ENCODE measurements around the gene WIPF1. TPM values are rescaled to one million over a fixed set of nuclear protein-coding genes. Genes with fewer than 3 reads are reported as not detected.

WIPF1 gene
- total and polyA plus RNA-seq, 7 donors, result 9.0 to 51.0 (median 37.8) TPM

- no peak for TF ChIP-seq EP300 (IDR thresholded peaks at IDR 0.05)
- no peak for TF ChIP-seq POLR2A (IDR thresholded peaks at IDR 0.05)
- TF ChIP-seq, protein P1, sequence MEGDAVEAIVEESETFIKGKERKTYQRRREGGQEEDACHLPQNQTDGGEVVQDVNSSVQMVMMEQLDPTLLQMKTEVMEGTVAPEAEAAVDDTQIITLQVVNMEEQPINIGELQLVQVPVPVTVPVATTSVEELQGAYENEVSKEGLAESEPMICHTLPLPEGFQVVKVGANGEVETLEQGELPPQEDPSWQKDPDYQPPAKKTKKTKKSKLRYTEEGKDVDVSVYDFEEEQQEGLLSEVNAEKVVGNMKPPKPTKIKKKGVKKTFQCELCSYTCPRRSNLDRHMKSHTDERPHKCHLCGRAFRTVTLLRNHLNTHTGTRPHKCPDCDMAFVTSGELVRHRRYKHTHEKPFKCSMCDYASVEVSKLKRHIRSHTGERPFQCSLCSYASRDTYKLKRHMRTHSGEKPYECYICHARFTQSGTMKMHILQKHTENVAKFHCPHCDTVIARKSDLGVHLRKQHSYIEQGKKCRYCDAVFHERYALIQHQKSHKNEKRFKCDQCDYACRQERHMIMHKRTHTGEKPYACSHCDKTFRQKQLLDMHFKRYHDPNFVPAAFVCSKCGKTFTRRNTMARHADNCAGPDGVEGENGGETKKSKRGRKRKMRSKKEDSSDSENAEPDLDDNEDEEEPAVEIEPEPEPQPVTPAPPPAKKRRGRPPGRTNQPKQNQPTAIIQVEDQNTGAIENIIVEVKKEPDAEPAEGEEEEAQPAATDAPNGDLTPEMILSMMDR (IDR thresholded peaks at IDR 0.05), result no peak
- no peak for TF ChIP-seq POLR2AphosphoS5 (IDR thresholded peaks at IDR 0.05)
- H3K9me3 ChIP-seq, result no peaks in the 10 kb centered on the region
- DNase-seq, result no peak
- WGBS, 2 donors, result 69 to 83% methylated on average over 11 of the region's 11 CpGs
- no peaks in the 10 kb centered on the region for H3K4me1 ChIP-seq
- H3K4me3 ChIP-seq, result no peak overlapping the region
- peaks cover 0 to 6% (median 0%) of the 10 kb centered on the region in 3 donors for H3K27me3 ChIP-seq
- no peaks in the 10 kb centered on the region for H3K36me3 ChIP-seq
- intact Hi-C loops (cut with DNase I), result no loop called here
- no peak overlapping the region for H3K27ac ChIP-seq
These were observed 61.6 kb downstream of the WIPF1 start for GRCh38 chr2:174535757-174536703.

GRCh38 chr2:174535083-174535482 lies 62.5 kb downstream of the WIPF1 start:
- Histone ChIP-seq H3K36me3 (no peaks in the 10 kb centered on the region), H3K27me3 (peaks cover 0 to 6% (median 0%) of the 10 kb centered on the region in 3 donors), H3K9me3 (no peaks in the 10 kb centered on the region), H3K4me3 (no peak overlapping the region), H3K4me1 (no peaks in the 10 kb centered on the region), H3K27ac (no peak overlapping the region)
- TF ChIP-seq EP300 (IDR thresholded peaks at IDR 0.05) (no peak), POLR2AphosphoS5 (IDR thresholded peaks at IDR 0.05) (no peak), POLR2A (IDR thresholded peaks at IDR 0.05) (no peak)
- TF ChIP-seq, protein P1 (IDR thresholded peaks at IDR 0.05), result no peak
- DNase-seq, result no peak
- 81 to 84% methylated on average over 3 of the region's 3 CpGs for WGBS, 2 donors
- intact Hi-C loops (cut with DNase I), result no loop called here

DNA sequence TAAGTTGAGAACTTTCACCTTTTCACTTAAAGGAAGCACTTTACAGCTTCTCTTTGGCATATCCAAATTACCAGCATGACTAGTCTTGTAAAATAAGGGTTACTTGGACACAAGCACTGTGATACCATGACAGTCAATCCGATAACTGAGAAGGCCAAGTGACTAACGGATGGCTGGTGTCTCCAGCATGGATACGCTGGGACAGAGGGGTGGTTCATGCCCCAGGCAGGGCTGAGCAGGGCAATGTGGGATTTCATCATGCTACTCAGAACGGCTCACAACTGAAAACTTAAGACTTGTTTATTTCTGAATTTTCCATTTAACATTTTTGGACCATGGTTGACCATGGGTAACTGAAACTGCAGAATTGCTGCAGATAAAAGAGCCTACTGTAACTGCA lies 67.7 kb downstream of the WIPF1 start:
- H3K27ac ChIP-seq, result peak overlapping the region in 1 of 4 donors; percentile 45
- no peaks in the 10 kb centered on the region for H3K36me3 ChIP-seq
- DNase-seq, result no peak
- intact Hi-C loops (cut with DNase I), result no loop called here
- 85 to 89% methylated on average over 4 of the region's 4 CpGs for WGBS, 2 donors
- no peaks in the 10 kb centered on the region for H3K4me1 ChIP-seq
- H3K9me3 ChIP-seq, result no peaks in the 10 kb centered on the region
- H3K27me3 ChIP-seq, result no peaks in the 10 kb centered on the region
- no peak overlapping the region for H3K4me3 ChIP-seq
- TF ChIP-seq POLR2AphosphoS5 (IDR thresholded peaks at IDR 0.05) (peak in 1 of 4 donors; percentile 17), EP300 (IDR thresholded peaks at IDR 0.05) (no peak)
- TF ChIP-seq, protein P1 (IDR thresholded peaks at IDR 0.05), result no peak

DNA sequence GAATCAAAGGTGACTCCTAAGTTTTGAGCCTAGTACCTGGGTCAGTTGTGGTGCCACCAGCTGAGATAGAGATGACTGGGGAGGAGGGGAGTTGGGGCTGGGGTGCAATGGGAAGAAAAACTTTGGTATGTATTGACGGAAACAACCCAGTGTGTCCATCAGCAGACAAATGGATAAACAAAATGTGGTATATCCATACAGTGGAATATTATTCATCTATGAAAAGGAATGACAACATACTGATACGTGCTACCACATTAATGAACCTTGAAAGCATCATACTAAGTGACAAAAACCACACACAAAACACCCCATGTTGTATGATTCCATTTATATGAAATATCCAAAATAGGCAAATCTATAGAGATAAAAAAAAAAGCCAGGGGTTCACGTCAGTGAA lies 69.6 kb downstream of the WIPF1 start:
- DNase-seq, result no peak
- Histone ChIP-seq H3K27ac (no peak overlapping the region), H3K27me3 (no peaks in the 10 kb centered on the region), H3K4me3 (no peak overlapping the region), H3K36me3 (no peaks in the 10 kb centered on the region), H3K9me3 (no peaks in the 10 kb centered on the region), H3K4me1 (no peaks in the 10 kb centered on the region)
- WGBS, 2 donors, result 94 to 95% methylated on average over 3 of the region's 3 CpGs
- TF ChIP-seq POLR2AphosphoS5 (IDR thresholded peaks at IDR 0.05) (no peak), EP300 (IDR thresholded peaks at IDR 0.05) (no peak), POLR2A (IDR thresholded peaks at IDR 0.05) (no peak)
- TF ChIP-seq, protein P1 (IDR thresholded peaks at IDR 0.05), result no peak
- intact Hi-C loops (cut with DNase I), result no loop called here
